Caco-2 (cell line): ENCODE results near the gene TNNT2. TPM values are rescaled to one million over a fixed set of nuclear protein-coding genes. Genes with fewer than 3 reads are reported as not detected.

Experiments
- BruUV-seq: library from RNA; stranded (reverse); fragments of 400-500 nt; replicated peaks from 2 replicates; lab custom pipeline; 2021; lab: Mats Ljungman, UMichigan
- CTCF ChIA-PET: fragments of 300-600 bp; sonication (Branson Sonifier 250); formaldehyde crosslinking; loops from one replicate; lab custom pipeline; 2022; ENCODE audit warnings: antibody characterized with exemption; lab: Charles Lee
- POLR2A ChIA-PET: fragments of 300-600 bp; sonication (Branson Sonifier 250); formaldehyde crosslinking; loops from one replicate; lab custom pipeline; 2022; ENCODE audit warnings: antibody characterized with exemption; lab: Charles Lee
- DNase-seq, 2 experiments: peaks; one replicate each; pipeline versions ENCODE4 v3.0.0 to v3.0.0-alpha.2; 2020 to 2022
- H3K27me3 ChIP-seq: replicated peaks from 2 replicates; pipeline ENCODE4 v1.6.0; 2011; ENCODE audit warnings: low read length; ENCODE audit not compliant: control insufficient read depth, insufficient read depth
- H3K36me3 ChIP-seq: 2 replicates; pipeline ENCODE4 v1.5.1; 2011; ENCODE audit warnings: low read length; ENCODE audit not compliant: control insufficient read depth, insufficient read depth
- H3K4me1 ChIP-seq: fragments of 250-450 bp; sonication (Bioruptor Pico); 2 replicates; pipeline ENCODE4 v1.5.1; 2020; ENCODE audit warnings: mild to moderate bottlenecking
- H3K4me3 ChIP-seq: 2 replicates; pipeline ENCODE4 v1.5.1; 2011; ENCODE audit warnings: low read depth, mild to moderate bottlenecking, control low read depth, low read length
- H3K9me3 ChIP-seq: fragments of 250-450 bp; sonication (Bioruptor Pico); 2 replicates; pipeline ENCODE4 v1.5.1; 2020; ENCODE audit warnings: mild to moderate bottlenecking, moderate library complexity
- H3K27ac Mint-ChIP-seq: one replicate; pipeline ENCODE4 v1.8.0; 2022; ENCODE audit warnings: mixed read lengths; ENCODE audit not compliant: unreplicated experiment
- H3K27me3 Mint-ChIP-seq: one replicate; pipeline ENCODE4 v1.8.0; 2022; ENCODE audit warnings: mixed read lengths; ENCODE audit not compliant: insufficient read depth, unreplicated experiment
- H3K36me3 Mint-ChIP-seq: one replicate; pipeline ENCODE4 v1.8.0; 2022; ENCODE audit warnings: mild to moderate bottlenecking, mixed read lengths; ENCODE audit not compliant: insufficient read depth, unreplicated experiment
- H3K4me1 Mint-ChIP-seq: one replicate; pipeline ENCODE4 v1.8.0; 2022; ENCODE audit warnings: low read depth, mixed read lengths; ENCODE audit not compliant: unreplicated experiment
- H3K4me3 Mint-ChIP-seq: one replicate; pipeline ENCODE4 v1.8.0; 2022; ENCODE audit warnings: mild to moderate bottlenecking, moderate library complexity, mixed read lengths; ENCODE audit not compliant: unreplicated experiment
- H3K9me3 Mint-ChIP-seq: one replicate; pipeline ENCODE4 v1.8.0; 2022; ENCODE audit warnings: mixed read lengths; ENCODE audit not compliant: unreplicated experiment
- CTCF ChIP-seq, 2 experiments: fragments of 200-600 bp in 1 of 2; IDR thresholded peaks; 1 replicate in 1 of 2; 2 replicates in 1 of 2; pipeline versions ENCODE4 v1.5.1 to v1.8.0; 2011 to 2022; ENCODE audit warnings: antibody characterized with exemption in 1 of 2, control low read depth in 1 of 2, inconsistent platforms in 1 of 2, low read depth in 1 of 2, low read length in 1 of 2, mild to moderate bottlenecking in 1 of 2, moderate library complexity in 1 of 2; ENCODE audit not compliant: insufficient read depth in 1 of 2, severe bottlenecking in 1 of 2, unreplicated experiment in 1 of 2
- intact Hi-C: fragments of 100-400 bp; cut with micrococcal nuclease; formaldehyde crosslinking; loops from one replicate; pipeline ENCODE4 v1.10.0; 2022; ENCODE audit not compliant: unreplicated experiment
- total RNA-seq: library from RNA; stranded (reverse); gene quantifications from 2 replicates; pipeline ENCODE4 v1.2.3, GENCODE V29; 2022

Gene TNNT2
- total RNA-seq, 1 experiment from 2014 or later: 7.3 TPM

GRCh38 chr1:201401700-201402099 is 24.2 kb upstream of the TNNT2 start:
- BruUV-seq: no TSS peak
- POLR2A ChIA-PET: no interaction called here
- no peaks in the 10 kb centered on the region for H3K27me3 ChIP-seq
- intact Hi-C loops: no loop called here
- no peaks in the 10 kb centered on the region for H3K27me3 Mint-ChIP-seq
- H3K4me1 Mint-ChIP-seq: peaks cover 27% of the 10 kb centered on the region
- H3K4me1 ChIP-seq: peaks cover 66% of the 10 kb centered on the region
- H3K4me3 Mint-ChIP-seq: no peak overlapping the region
- H3K9me3 ChIP-seq: no peaks in the 10 kb centered on the region
- H3K36me3 Mint-ChIP-seq: no peaks in the 10 kb centered on the region
- no peak overlapping the region for H3K4me3 ChIP-seq
- TF ChIP-seq CTCF (IDR thresholded peaks at IDR 0.05; ENCODE audit: insufficient read depth in 1 of 2, low read depth in 1 of 2, low read length in 1 of 2, severe bottlenecking in 1 of 2, unreplicated experiment in 1 of 2): no peak
- no peak for DNase-seq
- no peaks in the 10 kb centered on the region for H3K36me3 ChIP-seq
- no peak overlapping the region for H3K27ac Mint-ChIP-seq
- CTCF ChIA-PET: no interaction called here
- H3K9me3 Mint-ChIP-seq: no peaks in the 10 kb centered on the region

GRCh38 chr1:201400852-201401230 is 23.4 kb upstream of the TNNT2 start:
- H3K27ac Mint-ChIP-seq: peak overlapping the region; percentile 73
- no peaks in the 10 kb centered on the region for H3K36me3 ChIP-seq
- H3K4me1 Mint-ChIP-seq: peaks cover 31% of the 10 kb centered on the region
- H3K9me3 Mint-ChIP-seq: no peaks in the 10 kb centered on the region
- intact Hi-C loops: no loop called here
- ChIA-PET CTCF (no interaction called here), POLR2A (no interaction called here)
- H3K9me3 ChIP-seq: no peaks in the 10 kb centered on the region
- peaks cover 67% of the 10 kb centered on the region for H3K4me1 ChIP-seq
- TF ChIP-seq CTCF (IDR thresholded peaks at IDR 0.05; ENCODE audit: insufficient read depth in 1 of 2, low read depth in 1 of 2, low read length in 1 of 2, severe bottlenecking in 1 of 2, unreplicated experiment in 1 of 2): no peak
- no TSS peak for BruUV-seq
- H3K27me3 Mint-ChIP-seq: no peaks in the 10 kb centered on the region
- no peak for DNase-seq
- no peak overlapping the region for H3K4me3 ChIP-seq
- no peaks in the 10 kb centered on the region for H3K36me3 Mint-ChIP-seq
- H3K4me3 Mint-ChIP-seq: peak overlapping the region; percentile 73
- H3K27me3 ChIP-seq: no peaks in the 10 kb centered on the region

- H3K36me3 ChIP-seq: no peaks in the 10 kb centered on the region
- DNase-seq: no peak
- BruUV-seq: no TSS peak
- H3K27ac Mint-ChIP-seq: peak overlapping the region; percentile 73
- peak overlapping the region; percentile 73 for H3K4me3 Mint-ChIP-seq
- no peaks in the 10 kb centered on the region for H3K27me3 ChIP-seq
- H3K4me1 Mint-ChIP-seq: peaks cover 32% of the 10 kb centered on the region
- H3K27me3 Mint-ChIP-seq: no peaks in the 10 kb centered on the region
- no peaks in the 10 kb centered on the region for H3K36me3 Mint-ChIP-seq
- H3K9me3 ChIP-seq: no peaks in the 10 kb centered on the region
- POLR2A ChIA-PET: interaction anchor here (0.8 to 1.2 kb wide), 4 partner anchors 9 to 19 kb away, joined by 3 to 6 read pairs (median 4); no protein-coding TSS in a partner anchor
- H3K9me3 Mint-ChIP-seq: no peaks in the 10 kb centered on the region
- peaks cover 67% of the 10 kb centered on the region for H3K4me1 ChIP-seq
- H3K4me3 ChIP-seq: peak overlapping the region; percentile 79
- no peak for TF ChIP-seq CTCF (IDR thresholded peaks at IDR 0.05; ENCODE audit: insufficient read depth in 1 of 2, low read depth in 1 of 2, low read length in 1 of 2, severe bottlenecking in 1 of 2, unreplicated experiment in 1 of 2)
- intact Hi-C loops: no loop called here
- CTCF ChIA-PET: no interaction called here
Measured at GRCh38 chr1:201400212-201400851, 22.9 kb upstream of the TNNT2 start.
